ENCODE measurements around the gene CYTIP. TPM values are rescaled to one million over a fixed set of nuclear protein-coding genes. Genes with fewer than 3 reads are reported as not detected.

CYTIP gene
- total and polyA plus RNA-seq, 2 of the 13 experiments (the other 11 are each of a cell fraction or from before 2014, with no cell fraction given): not detected

DNA sequence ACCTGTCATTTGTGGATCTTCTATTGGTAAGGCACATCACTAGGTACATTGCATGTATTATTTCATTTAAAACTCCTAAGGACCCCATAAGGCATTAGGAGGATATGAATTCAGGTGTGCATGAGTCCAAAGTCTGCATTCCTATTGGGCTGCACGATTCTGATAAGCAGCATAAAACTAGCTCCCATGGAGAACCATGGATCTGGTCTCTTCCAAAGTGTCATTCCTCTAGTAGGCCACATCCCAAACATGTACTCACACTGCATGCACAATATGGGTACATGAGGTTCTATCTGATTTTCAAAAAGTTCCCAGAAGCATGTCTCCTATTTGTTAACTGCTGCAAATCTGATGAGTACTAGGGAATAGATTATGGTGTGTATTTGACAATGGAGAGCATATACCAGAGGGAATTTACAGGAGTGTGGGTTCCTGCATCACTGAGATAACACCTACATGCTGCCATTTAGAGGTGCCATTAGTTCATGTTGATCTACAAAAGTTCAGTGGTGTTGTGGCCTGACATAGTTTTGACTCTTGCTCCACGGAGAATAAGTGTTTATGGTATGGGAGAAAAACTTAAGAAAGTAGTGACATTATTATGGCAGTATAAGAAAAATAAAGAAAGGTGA, 11.3 kb downstream of the CYTIP start (continued):
- TF ChIP-seq, protein P1, sequence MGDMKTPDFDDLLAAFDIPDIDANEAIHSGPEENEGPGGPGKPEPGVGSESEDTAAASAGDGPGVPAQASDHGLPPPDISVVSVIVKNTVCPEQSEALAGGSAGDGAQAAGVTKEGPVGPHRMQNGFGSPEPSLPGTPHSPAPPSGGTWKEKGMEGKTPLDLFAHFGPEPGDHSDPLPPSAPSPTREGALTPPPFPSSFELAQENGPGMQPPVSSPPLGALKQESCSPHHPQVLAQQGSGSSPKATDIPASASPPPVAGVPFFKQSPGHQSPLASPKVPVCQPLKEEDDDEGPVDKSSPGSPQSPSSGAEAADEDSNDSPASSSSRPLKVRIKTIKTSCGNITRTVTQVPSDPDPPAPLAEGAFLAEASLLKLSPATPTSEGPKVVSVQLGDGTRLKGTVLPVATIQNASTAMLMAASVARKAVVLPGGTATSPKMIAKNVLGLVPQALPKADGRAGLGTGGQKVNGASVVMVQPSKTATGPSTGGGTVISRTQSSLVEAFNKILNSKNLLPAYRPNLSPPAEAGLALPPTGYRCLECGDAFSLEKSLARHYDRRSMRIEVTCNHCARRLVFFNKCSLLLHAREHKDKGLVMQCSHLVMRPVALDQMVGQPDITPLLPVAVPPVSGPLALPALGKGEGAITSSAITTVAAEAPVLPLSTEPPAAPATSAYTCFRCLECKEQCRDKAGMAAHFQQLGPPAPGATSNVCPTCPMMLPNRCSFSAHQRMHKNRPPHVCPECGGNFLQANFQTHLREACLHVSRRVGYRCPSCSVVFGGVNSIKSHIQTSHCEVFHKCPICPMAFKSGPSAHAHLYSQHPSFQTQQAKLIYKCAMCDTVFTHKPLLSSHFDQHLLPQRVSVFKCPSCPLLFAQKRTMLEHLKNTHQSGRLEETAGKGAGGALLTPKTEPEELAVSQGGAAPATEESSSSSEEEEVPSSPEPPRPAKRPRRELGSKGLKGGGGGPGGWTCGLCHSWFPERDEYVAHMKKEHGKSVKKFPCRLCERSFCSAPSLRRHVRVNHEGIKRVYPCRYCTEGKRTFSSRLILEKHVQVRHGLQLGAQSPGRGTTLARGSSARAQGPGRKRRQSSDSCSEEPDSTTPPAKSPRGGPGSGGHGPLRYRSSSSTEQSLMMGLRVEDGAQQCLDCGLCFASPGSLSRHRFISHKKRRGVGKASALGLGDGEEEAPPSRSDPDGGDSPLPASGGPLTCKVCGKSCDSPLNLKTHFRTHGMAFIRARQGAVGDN (CRISPR knock-in tag; IDR thresholded peaks at IDR 0.05): no peak
- TF ChIP-seq SETDB1 (CRISPR knock-in tag; IDR thresholded peaks at IDR 0.05; ENCODE audit: borderline replicate concordance) (no peak), CREM (IDR thresholded peaks at IDR 0.05) (no peak), CREM (CRISPR knock-in tag; IDR thresholded peaks at IDR 0.05) (no peak), POLR2AphosphoS5 (IDR thresholded peaks at IDR 0.05; ENCODE audit: low read depth, low read length) (no peak)

- H3K36me3 ChIP-seq (replicated peaks in 1 of 2; ENCODE audit: control insufficient read depth in 1 of 2, insufficient read depth in 2 of 2, low read length in 2 of 2): no peaks in the 10 kb centered on the region
- in situ Hi-C loops (cut with HindIII; ENCODE audit: extremely low pct_ligation_motif_present, low pct_unique_long_range_greater_than_20kb) (no loop called here), intact Hi-C loops (cut with micrococcal nuclease; ENCODE audit: unreplicated experiment) (no loop called here)
- no peaks in the 10 kb centered on the region for H3K79me2 ChIP-seq (ENCODE audit: insufficient read depth, low read length)
- no peaks in the 10 kb centered on the region for H3K27me3 ChIP-seq (ENCODE audit: control insufficient read depth in 1 of 2, insufficient read depth in 2 of 2, low read length in 2 of 2)
- BruUV-seq (replicated peaks): no TSS peak
- H4K20me1 ChIP-seq (ENCODE audit: insufficient read depth, low read length): no peaks in the 10 kb centered on the region
- no peaks in the 10 kb centered on the region for H3K4me1 ChIP-seq (ENCODE audit: insufficient read depth, low read length)
- no peak overlapping the region for H3K9ac ChIP-seq (ENCODE audit: insufficient read depth, low read depth, low read length)
- under 1% methylated on average over 3 of the region's 3 CpGs for WGBS (ENCODE audit: low lambda C conversion rate)
- H3K27ac ChIP-seq (ENCODE audit: extremely low read length, insufficient read depth, low read length): no peak overlapping the region
- DNase-seq (ENCODE audit: low spot score) (no peak), FAIRE-seq (no peak), ATAC-seq (no peak)
- peaks cover 11% of the 10 kb centered on the region for H3K9me3 ChIP-seq (ENCODE audit: low read length)
- H3K4me3 ChIP-seq (replicated peaks in 1 of 3; ENCODE audit: insufficient read depth in 1 of 3, low read depth in 2 of 3, low read length in 3 of 3): no peak overlapping the region
- ChIA-PET POLR2A (no interaction called here), CTCF (ENCODE audit: low intra/inter-chr PET ratio, low total read pairs) (no interaction called here)
- H3K4me2 ChIP-seq (ENCODE audit: low read depth, low read length): no peak overlapping the region
- no peak overlapping the region for H2AFZ ChIP-seq (ENCODE audit: low read length)
- no peak for TF ChIP-seq ZNF616 (CRISPR knock-in tag; IDR thresholded peaks at IDR 0.05; ENCODE audit: low read depth)
- TF ChIP-seq NPAS2 (CRISPR knock-in tag; IDR thresholded peaks at IDR 0.05; ENCODE audit: borderline replicate concordance): no peak
- TF ChIP-seq NCOA1 (CRISPR knock-in tag; IDR thresholded peaks at IDR 0.05): no peak
- TF ChIP-seq KLF9 (CRISPR knock-in tag; IDR thresholded peaks at IDR 0.05; ENCODE audit: low read depth): no peak
- no peak for TF ChIP-seq ZNF251 (CRISPR knock-in tag; IDR thresholded peaks at IDR 0.05)
- no peak for TF ChIP-seq ZNF629 (CRISPR knock-in tag; conservative IDR thresholded peaks at IDR 0.05)
- TF ChIP-seq TBX2 (CRISPR knock-in tag; IDR thresholded peaks at IDR 0.05; ENCODE audit: borderline replicate concordance): no peak
- TF ChIP-seq ZMYM3 (CRISPR knock-in tag; IDR thresholded peaks at IDR 0.05): no peak
- no peak for TF ChIP-seq ZNF547 (CRISPR knock-in tag; IDR thresholded peaks at IDR 0.05)
- TF ChIP-seq, protein P2, sequence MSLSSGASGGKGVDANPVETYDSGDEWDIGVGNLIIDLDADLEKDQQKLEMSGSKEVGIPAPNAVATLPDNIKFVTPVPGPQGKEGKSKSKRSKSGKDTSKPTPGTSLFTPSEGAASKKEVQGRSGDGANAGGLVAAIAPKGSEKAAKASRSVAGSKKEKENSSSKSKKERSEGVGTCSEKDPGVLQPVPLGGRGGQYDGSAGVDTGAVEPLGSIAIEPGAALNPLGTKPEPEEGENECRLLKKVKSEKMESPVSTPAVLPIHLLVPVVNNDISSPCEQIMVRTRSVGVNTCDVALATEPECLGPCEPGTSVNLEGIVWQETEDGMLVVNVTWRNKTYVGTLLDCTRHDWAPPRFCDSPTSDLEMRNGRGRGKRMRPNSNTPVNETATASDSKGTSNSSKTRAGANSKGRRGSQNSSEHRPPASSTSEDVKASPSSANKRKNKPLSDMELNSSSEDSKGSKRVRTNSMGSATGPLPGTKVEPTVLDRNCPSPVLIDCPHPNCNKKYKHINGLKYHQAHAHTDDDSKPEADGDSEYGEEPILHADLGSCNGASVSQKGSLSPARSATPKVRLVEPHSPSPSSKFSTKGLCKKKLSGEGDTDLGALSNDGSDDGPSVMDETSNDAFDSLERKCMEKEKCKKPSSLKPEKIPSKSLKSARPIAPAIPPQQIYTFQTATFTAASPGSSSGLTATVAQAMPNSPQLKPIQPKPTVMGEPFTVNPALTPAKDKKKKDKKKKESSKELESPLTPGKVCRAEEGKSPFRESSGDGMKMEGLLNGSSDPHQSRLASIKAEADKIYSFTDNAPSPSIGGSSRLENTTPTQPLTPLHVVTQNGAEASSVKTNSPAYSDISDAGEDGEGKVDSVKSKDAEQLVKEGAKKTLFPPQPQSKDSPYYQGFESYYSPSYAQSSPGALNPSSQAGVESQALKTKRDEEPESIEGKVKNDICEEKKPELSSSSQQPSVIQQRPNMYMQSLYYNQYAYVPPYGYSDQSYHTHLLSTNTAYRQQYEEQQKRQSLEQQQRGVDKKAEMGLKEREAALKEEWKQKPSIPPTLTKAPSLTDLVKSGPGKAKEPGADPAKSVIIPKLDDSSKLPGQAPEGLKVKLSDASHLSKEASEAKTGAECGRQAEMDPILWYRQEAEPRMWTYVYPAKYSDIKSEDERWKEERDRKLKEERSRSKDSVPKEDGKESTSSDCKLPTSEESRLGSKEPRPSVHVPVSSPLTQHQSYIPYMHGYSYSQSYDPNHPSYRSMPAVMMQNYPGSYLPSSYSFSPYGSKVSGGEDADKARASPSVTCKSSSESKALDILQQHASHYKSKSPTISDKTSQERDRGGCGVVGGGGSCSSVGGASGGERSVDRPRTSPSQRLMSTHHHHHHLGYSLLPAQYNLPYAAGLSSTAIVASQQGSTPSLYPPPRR (CRISPR knock-in tag; IDR thresholded peaks at IDR 0.05; ENCODE audit: borderline replicate concordance): no peak
Measured at GRCh38 chr2:157431176-157431575, 12.7 kb downstream of the CYTIP start.
